DMS153 (cell line): ENCODE results near the gene NKTR.

Experiments
- DNase-seq: peaks from one replicate; lab custom pipeline; 2025; lab: John Stamatoyannopoulos, UW

Gene NKTR

DNA sequence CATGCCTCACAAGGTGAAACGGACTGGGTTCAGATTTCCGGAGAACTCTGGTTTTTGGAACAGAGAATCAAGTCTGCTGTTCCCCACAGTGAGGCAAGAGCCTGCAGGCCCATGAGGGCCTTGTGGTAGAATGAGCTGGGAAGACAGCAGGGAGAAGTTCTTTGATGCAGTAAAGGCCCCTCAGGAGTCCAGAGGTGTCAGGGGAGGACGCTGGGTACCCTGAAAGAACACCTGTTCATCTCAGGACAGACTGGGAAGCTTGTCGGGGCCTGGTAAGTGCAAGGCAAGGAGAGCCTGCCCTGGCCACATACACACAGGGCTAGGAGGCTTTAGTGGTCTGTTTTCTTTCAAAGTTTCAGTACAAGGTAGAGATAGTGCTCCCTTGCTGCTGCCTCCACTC is 49.3 kb downstream of the NKTR start:
- DNase-seq, result no peak

DNA sequence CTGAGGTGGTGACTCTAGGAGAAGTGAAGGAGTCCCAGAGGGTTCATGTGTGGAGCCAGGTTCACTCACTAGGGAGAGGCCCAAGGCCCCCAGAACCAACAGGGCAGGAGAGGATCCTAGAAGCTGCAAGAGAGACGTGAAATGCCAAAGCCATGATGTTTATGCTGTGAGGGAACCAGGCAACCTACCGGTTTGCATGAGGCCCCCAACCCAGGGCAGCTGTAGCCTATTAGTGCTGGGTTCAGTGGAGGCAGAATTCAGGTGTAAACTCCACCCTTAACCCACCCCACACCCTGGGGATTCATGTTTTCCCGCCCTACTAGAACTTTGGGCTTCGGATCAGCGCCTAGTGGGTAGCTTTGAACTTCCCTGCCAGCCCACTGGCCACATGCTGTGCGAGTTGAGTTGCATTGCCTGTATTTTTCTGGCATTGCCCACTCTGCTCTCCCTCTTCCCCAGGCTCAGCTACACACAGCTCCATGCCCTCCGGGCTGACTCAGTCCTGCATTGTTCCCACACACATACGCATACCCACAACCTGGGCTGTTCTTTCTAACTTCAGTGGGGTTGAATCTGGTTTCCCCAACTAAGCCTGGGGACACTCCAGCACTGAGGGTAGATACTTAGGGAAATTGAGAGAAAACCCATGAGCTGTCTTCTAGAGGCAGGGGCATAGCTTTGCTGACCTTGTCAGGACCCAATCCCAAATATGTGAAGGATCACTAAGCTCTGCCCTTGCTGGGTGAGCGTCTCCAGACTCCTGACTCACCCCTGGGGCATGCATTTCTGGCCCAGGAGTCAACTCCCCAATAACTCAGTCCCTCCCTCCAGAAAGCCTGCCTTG is 51.0 kb downstream of the NKTR start:
- no peak for DNase-seq

DNA sequence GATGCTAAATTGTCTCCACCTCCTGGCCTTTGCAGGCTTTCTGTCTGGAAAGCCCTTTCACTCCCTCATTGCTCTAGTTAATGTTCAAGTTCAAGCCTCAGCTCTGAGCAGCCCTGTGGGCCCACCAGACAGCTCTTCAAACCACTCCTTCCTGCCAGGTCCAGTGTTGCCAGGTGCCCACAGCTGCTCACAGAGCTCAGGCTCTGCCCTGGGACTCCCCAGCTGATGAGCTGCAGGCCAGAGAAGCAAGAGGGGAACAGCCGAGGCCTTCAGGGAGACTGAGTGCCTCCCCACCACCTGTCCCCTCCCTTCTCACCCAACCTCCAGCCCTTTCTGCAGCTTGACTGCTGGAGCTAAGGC is 51.7 kb downstream of the NKTR start:
- no peak for DNase-seq

DNA sequence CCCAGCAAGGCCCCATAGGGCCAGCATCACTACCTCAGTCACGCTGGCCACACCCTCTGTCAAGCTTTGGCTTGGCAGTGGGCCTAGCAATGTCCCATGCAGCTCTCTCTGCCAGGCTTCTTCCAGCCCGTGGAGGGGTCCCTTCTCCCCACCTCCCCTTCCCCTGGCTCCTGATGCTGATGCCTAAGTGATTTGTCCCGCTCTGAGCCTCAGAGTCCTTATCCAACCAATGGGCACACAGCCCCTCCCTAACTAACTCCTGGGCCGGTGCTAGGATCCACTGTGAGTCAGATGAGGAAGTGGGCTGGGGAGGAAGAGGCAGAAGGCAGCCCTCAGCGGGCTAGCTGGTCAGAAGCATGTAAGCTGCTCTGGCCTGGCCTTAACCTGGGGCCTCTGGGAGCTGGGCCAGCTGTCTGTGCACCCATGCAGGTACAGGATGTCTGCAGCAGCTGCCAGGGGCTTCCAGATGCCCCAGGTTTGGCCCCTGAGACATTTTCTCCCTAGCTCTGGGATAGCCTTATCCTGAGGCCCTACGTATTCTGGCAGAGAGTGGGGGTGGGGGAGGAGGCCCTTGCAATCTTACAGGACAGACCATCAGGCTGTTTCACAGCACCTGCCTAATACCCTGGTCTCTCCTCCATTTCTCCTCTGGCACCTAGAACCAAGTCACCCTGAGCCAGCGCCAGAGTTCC is 52.3 kb downstream of the NKTR start:
- DNase-seq, result no peak

DNA sequence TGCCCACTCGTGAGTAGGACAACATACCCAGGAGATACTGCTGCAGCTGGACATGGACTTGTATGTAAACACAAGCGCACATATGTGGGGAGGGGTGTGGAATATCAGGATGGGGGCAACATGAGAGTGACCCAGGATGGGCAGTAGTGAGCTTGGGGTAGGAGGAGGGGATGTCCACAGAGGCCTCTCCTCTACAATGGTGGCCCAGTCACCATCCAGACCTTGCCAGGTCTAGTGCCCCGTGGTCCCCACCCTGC is 52.7 kb downstream of the NKTR start:
- DNase-seq, result no peak

DNA sequence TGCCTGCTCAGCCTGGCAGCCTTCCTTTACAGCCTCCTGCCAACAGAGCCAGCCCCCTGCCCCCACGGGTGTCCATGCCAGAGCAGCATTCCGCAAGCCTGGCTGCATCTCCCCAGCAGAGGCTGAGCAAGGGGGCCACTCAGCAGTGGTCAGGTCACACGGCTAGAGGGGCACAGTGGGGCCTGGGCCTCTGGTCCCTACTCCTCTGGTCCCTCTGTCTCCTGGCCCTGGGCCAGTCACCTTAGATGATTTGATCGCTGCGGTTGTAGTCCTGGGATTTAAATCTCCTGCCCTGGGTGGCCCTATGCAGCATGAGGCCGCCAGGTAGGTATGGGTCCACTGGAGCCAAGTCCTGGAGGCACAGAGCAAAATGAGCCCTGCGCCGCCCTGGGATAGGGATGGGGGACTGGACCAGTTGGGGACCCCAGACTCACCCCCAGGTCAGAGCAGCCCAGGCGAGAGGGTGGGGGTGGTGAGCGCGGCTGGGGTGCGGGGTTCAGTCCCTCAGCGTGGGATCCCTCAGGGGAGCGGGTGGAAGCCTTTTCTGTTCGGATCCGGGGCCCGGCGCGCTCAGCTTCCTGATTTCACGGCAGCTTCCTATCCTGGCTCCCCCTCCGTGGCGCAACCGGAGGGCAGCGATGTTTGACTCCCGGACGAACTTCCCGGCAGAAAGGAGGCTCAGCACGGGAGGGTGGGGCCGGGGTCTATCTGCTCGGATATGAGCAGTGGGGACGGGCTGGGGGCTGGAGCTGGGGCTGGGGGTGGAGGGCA is 53.3 kb downstream of the NKTR start, which contains the start of gene ZBTB47:
Gene ZBTB47 (plus strand): TSS at position 138 of the 771 bp plus-strand sequence. CDS start 4,659 bp downstream, outside the sequence.
- DNase-seq, result no peak

DNA sequence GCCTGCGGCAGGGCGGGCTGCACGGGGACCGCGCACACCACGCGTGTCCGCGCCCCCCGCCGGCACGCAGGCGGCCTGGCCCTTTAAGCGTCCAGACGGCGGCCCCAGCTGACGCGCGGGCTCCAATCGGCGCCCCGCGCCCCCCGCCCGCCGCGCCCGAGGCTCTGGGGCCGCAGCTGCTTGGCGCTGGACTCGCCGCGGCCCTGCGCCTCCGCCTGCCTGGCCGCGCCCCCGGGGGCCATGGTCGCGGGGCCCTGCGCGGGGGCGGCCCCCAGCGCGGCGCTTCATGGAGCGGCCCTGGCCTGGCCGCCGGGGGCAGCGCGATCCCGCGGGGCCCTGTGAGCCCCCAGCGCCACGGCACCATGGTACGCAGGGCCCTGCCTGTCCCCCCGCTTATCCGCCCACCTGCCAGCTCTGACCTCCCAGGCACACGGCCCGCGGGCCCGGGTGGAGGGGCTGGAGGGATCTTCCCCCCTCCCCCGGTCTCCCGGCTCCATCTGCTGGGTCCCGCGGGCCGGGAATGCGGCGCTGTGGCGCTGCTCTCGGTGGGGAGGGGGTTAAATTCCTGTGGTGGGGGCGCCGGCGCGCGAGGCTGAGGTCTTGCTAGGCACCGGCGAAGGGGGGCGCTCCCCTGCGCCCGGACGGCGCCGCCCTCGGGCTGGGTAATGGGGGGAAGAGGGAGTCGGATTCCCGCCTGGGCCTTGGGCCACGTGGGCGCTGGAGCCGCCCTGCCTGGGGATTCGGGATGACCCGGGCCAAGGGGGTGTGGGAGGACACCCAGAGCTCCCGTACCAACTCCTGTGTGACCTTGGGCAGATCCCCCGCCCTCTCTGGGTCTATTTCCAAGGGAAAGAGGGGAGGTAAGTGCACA is 54.1 kb downstream of the NKTR start:
- DNase-seq, result no peak

DNA sequence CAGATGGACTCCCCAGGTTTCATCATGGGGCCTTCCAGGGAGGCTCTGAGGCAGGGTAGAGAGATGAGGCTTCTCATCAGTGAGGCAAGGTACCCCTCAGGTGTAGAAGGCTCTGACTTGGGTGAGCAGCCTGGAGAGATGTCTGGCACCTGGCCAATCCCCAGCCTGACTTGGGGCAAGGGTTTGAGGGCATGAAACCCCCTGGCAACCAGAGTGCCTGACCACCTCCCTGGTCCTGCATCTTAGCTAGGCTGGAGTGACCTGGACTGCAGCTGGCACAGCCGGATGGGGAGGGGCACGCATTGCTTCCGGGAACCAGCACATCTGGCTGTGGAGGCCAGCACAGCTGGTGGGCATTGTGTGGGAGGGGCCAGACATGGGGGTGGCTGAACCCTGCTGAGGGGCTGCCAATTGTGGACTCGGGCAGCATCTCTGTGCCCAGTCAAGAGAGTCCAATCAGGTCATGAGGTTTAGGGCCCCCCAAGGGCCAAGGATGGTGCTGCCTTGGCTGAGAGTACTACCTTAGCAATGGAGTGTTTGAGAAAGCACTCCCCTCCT is 54.9 kb downstream of the NKTR start:
- no peak for DNase-seq

DNA sequence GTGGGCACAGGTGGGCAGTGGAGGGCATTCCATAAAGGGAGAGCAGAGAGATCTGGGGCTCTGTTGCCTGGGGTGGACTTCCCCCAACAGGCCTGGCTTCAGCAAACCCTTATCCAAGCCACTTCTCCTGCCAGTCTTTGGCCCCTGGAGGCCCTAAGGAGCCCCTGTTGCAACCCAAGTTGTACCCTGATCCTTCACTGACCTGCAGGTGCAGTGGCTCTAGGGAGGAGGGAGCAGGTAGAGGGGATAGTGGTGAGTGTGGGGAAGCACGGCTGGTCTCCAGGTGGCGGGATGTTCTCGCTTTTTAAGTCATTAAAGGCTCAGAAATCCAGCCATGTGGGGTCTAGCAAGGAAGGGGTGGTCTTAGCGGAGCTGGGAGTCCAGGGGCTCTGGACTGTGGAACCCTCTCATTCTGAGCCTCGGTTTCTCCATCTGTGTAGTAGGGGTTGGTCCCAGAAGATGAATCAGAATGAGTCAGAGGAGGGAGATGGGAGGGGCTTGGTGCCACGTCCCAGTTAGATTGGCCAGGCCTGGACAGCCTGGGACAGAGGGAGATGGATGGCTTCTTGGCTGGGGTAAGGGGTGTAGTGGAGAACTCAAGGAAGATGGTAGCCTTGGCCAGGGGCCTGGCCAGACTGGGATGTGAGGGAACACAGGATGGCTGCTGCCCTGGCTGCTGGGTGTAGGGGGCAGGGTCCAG is 55.6 kb downstream of the NKTR start:
- no peak for DNase-seq

DNA sequence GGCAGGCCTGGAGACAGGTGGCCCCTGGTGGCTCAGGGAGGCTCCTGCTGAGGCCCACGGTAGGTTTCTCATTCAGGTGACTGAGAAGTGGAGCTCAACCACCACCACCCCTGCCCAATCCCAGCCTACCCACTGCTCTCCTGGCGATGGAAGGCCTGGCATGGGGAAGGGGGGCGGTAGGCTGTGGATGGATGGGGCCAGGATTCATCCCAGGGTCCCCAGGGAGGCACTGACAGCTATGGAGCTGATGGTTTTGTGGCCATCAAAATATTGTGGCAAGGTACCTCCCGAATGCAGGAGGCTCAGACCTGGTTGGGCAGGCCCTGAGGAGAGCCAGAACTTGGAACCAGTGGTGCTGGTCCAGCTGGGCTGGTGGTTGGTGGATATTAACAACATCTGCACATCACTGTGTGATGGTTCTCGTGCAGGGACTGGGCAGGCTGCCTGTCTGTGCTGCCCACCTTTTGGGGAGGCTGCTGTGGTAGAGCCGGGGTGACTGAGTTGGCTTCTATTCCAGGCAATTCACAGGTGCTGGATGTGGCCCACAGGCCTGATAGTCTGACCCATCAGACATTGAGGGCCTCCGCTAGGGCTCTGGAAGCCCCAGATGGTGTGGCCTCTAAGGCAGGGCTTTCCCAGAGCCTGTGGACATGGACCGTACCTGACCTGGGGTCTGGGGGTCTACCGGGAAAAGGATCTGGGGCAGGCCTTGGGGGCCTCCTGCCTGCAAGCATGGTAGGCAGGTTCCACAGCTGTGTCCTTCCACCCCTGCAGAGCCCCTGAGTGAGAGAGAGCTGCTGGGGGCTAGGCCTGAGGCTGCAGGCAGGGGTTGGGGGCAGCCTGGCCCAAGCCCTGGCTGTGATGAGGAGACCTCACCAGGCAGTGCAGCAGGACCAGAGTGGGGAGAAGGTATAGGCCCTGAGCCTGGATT is 56.5 kb downstream of the NKTR start:
- no peak for DNase-seq

DNA sequence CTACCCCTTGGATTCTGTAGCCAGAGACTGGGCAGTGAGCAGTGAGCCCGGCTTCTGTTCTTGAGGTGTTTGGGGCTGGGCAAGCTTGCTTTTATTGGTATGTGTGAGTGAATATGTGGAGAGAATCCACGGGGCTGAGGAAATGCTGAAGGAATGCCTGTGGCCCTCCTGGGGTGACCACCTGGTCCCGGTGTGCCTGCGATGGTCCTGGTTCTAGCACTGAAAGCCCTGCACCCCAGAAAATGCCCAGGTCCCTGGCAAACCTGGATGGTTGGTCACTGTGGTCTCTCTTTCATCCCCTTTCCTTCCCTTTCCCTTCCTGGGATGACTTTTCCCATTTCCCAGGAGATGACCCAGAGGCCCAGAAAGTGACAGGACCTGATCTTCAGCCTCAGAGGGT is 57.2 kb downstream of the NKTR start:
- DNase-seq, result no peak

DNA sequence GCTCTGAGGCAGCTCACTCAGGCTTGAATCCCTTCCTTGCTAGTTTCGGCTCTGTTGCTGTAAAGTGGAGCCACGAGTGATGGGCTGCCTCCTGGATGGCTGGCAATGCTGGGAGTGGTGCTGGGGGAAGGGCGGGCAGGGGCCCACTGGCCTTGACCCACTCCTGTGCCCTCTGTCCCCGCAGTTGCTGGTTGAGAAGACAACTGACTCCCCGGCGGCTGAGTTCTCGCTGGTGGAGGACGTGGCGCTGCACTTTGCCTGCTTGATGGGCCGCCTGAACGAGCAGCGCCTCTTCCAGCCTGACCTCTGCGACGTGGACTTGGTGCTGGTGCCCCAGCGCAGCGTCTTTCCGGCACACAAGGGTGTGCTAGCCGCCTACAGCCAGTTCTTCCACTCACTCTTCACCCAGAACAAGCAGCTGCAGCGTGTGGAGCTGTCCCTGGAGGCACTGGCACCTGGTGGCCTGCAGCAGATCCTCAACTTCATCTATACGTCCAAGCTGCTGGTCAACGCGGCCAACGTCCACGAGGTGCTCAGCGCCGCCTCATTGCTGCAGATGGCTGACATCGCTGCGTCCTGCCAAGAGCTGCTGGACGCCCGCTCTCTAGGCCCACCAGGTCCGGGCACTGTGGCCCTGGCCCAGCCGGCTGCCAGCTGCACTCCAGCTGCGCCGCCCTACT is 57.7 kb downstream of the NKTR start:
- no peak for DNase-seq

DNA sequence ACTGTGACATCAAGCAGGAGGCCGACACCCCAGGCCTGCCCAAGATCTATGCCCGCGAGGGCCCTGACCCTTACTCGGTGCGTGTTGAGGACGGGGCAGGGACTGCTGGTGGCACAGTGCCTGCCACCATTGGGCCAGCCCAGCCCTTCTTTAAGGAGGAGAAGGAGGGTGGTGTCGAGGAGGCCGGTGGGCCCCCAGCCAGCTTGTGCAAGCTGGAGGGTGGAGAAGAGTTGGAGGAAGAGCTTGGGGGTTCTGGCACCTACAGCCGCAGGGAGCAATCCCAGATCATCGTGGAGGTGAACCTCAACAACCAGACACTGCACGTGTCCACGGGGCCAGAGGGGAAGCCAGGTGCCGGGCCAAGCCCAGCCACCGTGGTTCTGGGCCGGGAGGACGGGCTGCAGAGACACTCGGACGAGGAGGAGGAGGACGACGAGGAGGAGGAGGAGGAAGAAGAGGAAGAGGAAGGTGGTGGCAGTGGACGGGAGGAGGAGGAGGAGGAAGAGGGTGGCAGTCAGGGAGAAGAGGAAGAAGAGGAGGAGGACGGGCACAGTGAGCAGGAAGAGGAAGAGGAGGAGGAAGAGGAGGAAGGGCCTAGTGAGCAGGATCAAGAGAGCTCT is 58.4 kb downstream of the NKTR start:
- DNase-seq, result no peak

DNA sequence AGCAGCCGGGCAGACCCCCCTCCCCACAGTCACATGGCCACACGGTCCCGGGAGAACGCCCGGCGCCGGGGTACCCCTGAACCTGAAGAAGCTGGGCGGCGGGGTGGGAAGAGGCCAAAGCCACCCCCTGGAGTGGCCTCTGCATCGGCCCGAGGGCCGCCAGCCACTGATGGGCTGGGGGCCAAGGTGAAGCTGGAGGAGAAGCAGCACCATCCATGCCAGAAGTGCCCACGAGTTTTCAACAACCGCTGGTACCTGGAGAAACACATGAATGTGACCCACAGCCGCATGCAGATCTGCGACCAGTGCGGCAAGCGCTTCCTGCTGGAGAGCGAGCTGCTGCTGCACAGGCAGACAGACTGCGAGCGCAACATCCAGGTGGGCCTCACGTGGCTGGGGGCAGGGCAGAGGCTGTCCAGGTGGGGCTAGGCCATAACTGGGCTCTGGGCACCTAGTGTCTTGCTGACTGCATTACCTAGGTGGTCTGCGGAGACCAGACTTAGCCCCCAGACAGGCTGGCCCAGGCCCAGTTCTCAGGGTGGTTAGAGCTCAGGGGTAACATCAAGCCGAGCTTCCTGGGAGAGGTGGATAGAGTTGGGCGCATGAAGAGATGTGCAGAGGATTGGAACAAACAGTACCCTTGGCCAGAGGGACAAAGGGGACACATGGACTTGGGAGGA is 59.1 kb downstream of the NKTR start:
- no peak for DNase-seq

DNA sequence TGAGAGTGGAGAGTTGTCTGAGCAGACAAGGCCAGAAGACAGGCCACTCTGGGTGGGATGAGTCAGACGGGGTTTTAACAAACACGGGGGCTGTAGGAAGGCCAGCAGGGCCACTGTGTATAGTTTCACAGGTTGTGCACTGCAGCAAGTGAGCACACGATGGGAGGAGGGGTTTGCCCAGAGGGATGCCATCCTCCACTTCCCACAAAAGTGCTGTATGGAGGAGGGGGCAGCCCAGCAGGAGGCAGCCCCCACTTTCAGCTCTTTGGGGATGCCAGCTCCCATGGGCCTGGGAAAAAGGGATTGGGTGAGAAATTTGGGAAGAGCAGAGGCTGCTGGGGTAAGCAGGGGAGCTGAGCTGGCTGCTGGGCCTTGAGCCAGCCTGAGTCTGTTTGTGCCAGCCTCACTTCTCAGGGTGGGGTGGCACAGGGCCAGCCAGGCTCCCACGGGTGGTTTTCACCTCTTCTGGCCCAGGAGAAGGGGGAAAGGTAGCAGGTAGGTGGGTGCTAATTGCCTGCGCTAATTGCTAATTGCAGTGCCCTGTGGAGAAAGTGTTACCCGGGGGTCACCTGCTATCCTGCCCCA is 59.7 kb downstream of the NKTR start:
- no peak for DNase-seq

DNA sequence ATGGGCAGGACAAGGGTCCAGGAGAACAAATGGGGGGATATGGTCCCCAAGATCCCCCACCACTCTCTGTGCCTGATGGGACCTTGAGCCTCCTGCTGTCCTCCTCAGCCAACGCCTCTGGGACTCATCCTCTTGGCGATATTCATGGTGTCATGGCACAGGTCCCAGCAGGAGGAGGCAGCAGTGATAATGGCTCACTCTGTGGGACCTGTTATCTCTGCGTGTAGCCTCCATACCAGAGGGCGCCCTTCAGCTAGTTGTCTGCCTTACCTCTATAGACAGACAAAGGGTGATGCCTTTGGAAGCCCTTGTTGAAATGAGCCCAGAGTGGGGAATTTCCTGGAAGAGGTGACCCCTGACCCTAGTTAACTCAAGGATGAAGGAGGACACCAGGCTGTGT is 60.4 kb downstream of the NKTR start:
- DNase-seq, result no peak

DNA sequence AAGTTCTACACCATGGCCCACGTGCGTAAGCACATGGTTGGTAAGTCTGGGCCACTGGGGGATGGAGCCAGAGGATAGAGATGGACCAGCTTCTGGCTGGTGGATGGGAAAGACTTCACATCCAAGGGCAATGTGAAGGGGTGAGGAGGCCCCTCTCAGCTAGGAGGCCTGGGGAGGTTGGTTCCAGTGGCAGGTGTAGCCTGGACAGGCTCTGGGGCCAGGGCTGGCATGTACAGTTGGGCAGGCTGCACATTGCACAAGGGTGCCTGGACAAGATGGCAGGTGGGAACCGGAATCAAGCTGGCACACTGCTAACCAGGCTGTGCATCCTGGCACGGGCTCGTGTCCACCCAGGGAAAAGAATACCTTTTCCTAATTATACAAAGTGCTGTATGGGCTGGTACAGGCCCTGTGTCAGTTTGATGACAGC is 61.1 kb downstream of the NKTR start:
- DNase-seq, result no peak
